ENCODE measurements around the gene MPHOSPH9.

MPHOSPH9 gene

GRCh38 chr12:123245678-123246077 is 12.7 kb upstream of the MPHOSPH9 start:
- H3K36me3 ChIP-seq (ENCODE audit: insufficient read depth, insufficient read length, low read length): peaks cover 39% of the 10 kb centered on the region
- H3K9me3 ChIP-seq (ENCODE audit: insufficient read depth, low read length): peaks cover 27% of the 10 kb centered on the region; the same call in 1 of the 2 replicates
- H3K9ac ChIP-seq (ENCODE audit: insufficient read length, low read depth): no peak overlapping the region
- H3K27me3 ChIP-seq (ENCODE audit: insufficient read depth, insufficient read length): no peaks in the 10 kb centered on the region
- DNase-seq (ENCODE audit: low read depth, low spot score): no peak
- peaks cover 4% of the 10 kb centered on the region for H3K4me1 ChIP-seq (ENCODE audit: insufficient read depth, insufficient read length)
- H3K4me3 ChIP-seq (ENCODE audit: insufficient read length, low read depth): no peak overlapping the region
- TF ChIP-seq YY1 (IDR thresholded peaks at IDR 0.05; ENCODE audit: insufficient read depth, insufficient read length) (no peak), SUZ12 (IDR thresholded peaks at IDR 0.05; ENCODE audit: extremely low read depth, insufficient read depth, insufficient read length) (no peak), ZNF274 (IDR thresholded peaks at IDR 0.05; ENCODE audit: low read depth, low read length) (no peak)

- no peak overlapping the region for H3K4me3 ChIP-seq (ENCODE audit: insufficient read length, low read depth)
- peaks cover 2% of the 10 kb centered on the region for H3K4me1 ChIP-seq (ENCODE audit: insufficient read depth, insufficient read length)
- peaks cover 9% of the 10 kb centered on the region; the same call in 1 of the 2 replicates for H3K9me3 ChIP-seq (ENCODE audit: insufficient read depth, low read length)
- DNase-seq (ENCODE audit: low read depth, low spot score): no peak
- TF ChIP-seq SUZ12 (IDR thresholded peaks at IDR 0.05; ENCODE audit: extremely low read depth, insufficient read depth, insufficient read length) (no peak), ZNF274 (IDR thresholded peaks at IDR 0.05; ENCODE audit: low read depth, low read length) (no peak)
- no peak overlapping the region for H3K9ac ChIP-seq (ENCODE audit: insufficient read length, low read depth)
- H3K27me3 ChIP-seq (ENCODE audit: insufficient read depth, insufficient read length): no peaks in the 10 kb centered on the region
- H3K36me3 ChIP-seq (ENCODE audit: insufficient read depth, insufficient read length, low read length): peaks cover 44% of the 10 kb centered on the region
Measured at GRCh38 chr12:123243671-123244262, 10.8 kb upstream of the MPHOSPH9 start.

- TF ChIP-seq ZNF274 (IDR thresholded peaks at IDR 0.05; ENCODE audit: low read depth, low read length) (no peak), YY1 (IDR thresholded peaks at IDR 0.05; ENCODE audit: insufficient read depth, insufficient read length) (no peak), SUZ12 (IDR thresholded peaks at IDR 0.05; ENCODE audit: extremely low read depth, insufficient read depth, insufficient read length) (no peak)
- H3K4me1 ChIP-seq (ENCODE audit: insufficient read depth, insufficient read length): peaks cover 2% of the 10 kb centered on the region
- no peaks in the 10 kb centered on the region for H3K27me3 ChIP-seq (ENCODE audit: insufficient read depth, insufficient read length)
- DNase-seq (ENCODE audit: low read depth, low spot score): no peak
- no peak overlapping the region for H3K9ac ChIP-seq (ENCODE audit: insufficient read length, low read depth)
- H3K9me3 ChIP-seq (ENCODE audit: insufficient read depth, low read length): no peaks in the 10 kb centered on the region; the same call in 1 of the 2 replicates
- H3K4me3 ChIP-seq (ENCODE audit: insufficient read length, low read depth): no peak overlapping the region
- peaks cover 44% of the 10 kb centered on the region for H3K36me3 ChIP-seq (ENCODE audit: insufficient read depth, insufficient read length, low read length)
Measured at GRCh38 chr12:123242116-123242904, 9.4 kb upstream of the MPHOSPH9 start.

- peaks cover 4% of the 10 kb centered on the region for H3K4me1 ChIP-seq (ENCODE audit: insufficient read depth, insufficient read length)
- DNase-seq (ENCODE audit: low read depth, low spot score): no peak
- no peak overlapping the region for H3K9ac ChIP-seq (ENCODE audit: insufficient read length, low read depth)
- H3K36me3 ChIP-seq (ENCODE audit: insufficient read depth, insufficient read length, low read length): peaks cover 67% of the 10 kb centered on the region
- no peaks in the 10 kb centered on the region for H3K27me3 ChIP-seq (ENCODE audit: insufficient read depth, insufficient read length)
- TF ChIP-seq ZNF274 (IDR thresholded peaks at IDR 0.05; ENCODE audit: low read depth, low read length) (no peak), YY1 (IDR thresholded peaks at IDR 0.05; ENCODE audit: insufficient read depth, insufficient read length) (no peak), SUZ12 (IDR thresholded peaks at IDR 0.05; ENCODE audit: extremely low read depth, insufficient read depth, insufficient read length) (no peak)
- no peak overlapping the region for H3K4me3 ChIP-seq (ENCODE audit: insufficient read length, low read depth)
- no peaks in the 10 kb centered on the region for H3K9me3 ChIP-seq (ENCODE audit: insufficient read depth, low read length)
Measured at GRCh38 chr12:123238961-123239360, 6.0 kb upstream of the MPHOSPH9 start.

- H3K4me1 ChIP-seq (ENCODE audit: insufficient read depth, insufficient read length): peaks cover 2% of the 10 kb centered on the region
- no peak for TF ChIP-seq SUZ12 (IDR thresholded peaks at IDR 0.05; ENCODE audit: extremely low read depth, insufficient read depth, insufficient read length)
- DNase-seq (ENCODE audit: low read depth, low spot score): no peak
- H3K9me3 ChIP-seq (ENCODE audit: insufficient read depth, low read length): no peaks in the 10 kb centered on the region
- no peak overlapping the region for H3K4me3 ChIP-seq (ENCODE audit: insufficient read length, low read depth)
- no peak overlapping the region for H3K9ac ChIP-seq (ENCODE audit: insufficient read length, low read depth)
- peaks cover 63% of the 10 kb centered on the region for H3K36me3 ChIP-seq (ENCODE audit: insufficient read depth, insufficient read length, low read length)
- no peaks in the 10 kb centered on the region for H3K27me3 ChIP-seq (ENCODE audit: insufficient read depth, insufficient read length)
Measured at GRCh38 chr12:123238330-123238682, 5.4 kb upstream of the MPHOSPH9 start.

- Histone ChIP-seq H3K9me3 (ENCODE audit: insufficient read depth, low read length) (no peaks in the 10 kb centered on the region), H3K4me1 (ENCODE audit: insufficient read depth, insufficient read length) (peaks cover 2% of the 10 kb centered on the region), H3K36me3 (ENCODE audit: insufficient read depth, insufficient read length, low read length) (peaks cover 63% of the 10 kb centered on the region), H3K4me3 (ENCODE audit: insufficient read length, low read depth) (no peak overlapping the region), H3K9ac (ENCODE audit: insufficient read length, low read depth) (no peak overlapping the region), H3K27me3 (ENCODE audit: insufficient read depth, insufficient read length) (no peaks in the 10 kb centered on the region)
- no peak for DNase-seq (ENCODE audit: low read depth, low spot score)
- no peak for TF ChIP-seq SUZ12 (IDR thresholded peaks at IDR 0.05; ENCODE audit: extremely low read depth, insufficient read depth, insufficient read length)
- TF ChIP-seq ZNF274 (IDR thresholded peaks at IDR 0.05; ENCODE audit: low read depth, low read length): no peak
- no peak for TF ChIP-seq YY1 (IDR thresholded peaks at IDR 0.05; ENCODE audit: insufficient read depth, insufficient read length)
Measured at GRCh38 chr12:123237646-123238329, 4.8 kb upstream of the MPHOSPH9 start.
